ENCODE data around the gene ARPC5L. TPM values are rescaled to one million over a fixed set of nuclear protein-coding genes. Genes with fewer than 3 reads are reported as not detected.

Gene ARPC5L
- total and polyA plus RNA-seq, 2 experiments from 2014 or later, result 35.9 to 87.3 TPM

DNA sequence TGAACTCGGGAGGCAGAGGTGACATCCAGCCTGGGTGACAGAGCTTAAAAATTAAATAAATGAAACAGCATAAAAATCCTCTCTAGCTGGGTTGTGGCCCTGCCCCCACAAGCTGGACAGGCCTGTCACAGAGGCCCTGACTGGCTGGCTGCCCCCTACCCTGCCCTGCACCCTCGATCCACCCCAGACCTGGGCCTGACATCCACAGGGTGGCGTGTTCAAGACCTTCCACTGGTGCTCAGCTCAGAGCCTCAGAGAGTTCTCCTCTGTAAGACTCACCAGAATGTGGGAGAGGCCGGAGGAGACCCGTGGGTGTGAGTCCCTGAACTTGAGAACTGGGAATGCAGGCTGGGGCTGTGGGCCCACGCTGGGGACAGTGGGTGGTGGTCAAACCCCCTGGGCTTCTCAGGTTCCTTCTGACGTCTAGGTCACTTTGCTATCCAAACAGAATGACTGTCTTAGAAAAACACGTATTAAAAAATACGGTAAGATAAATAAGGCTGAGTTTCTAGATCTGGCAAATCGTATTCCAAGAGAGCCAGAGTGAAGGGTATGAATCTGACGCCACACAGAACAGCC, 18.4 kb upstream of the ARPC5L start (continued):
- TF ChIP-seq, protein P1, sequence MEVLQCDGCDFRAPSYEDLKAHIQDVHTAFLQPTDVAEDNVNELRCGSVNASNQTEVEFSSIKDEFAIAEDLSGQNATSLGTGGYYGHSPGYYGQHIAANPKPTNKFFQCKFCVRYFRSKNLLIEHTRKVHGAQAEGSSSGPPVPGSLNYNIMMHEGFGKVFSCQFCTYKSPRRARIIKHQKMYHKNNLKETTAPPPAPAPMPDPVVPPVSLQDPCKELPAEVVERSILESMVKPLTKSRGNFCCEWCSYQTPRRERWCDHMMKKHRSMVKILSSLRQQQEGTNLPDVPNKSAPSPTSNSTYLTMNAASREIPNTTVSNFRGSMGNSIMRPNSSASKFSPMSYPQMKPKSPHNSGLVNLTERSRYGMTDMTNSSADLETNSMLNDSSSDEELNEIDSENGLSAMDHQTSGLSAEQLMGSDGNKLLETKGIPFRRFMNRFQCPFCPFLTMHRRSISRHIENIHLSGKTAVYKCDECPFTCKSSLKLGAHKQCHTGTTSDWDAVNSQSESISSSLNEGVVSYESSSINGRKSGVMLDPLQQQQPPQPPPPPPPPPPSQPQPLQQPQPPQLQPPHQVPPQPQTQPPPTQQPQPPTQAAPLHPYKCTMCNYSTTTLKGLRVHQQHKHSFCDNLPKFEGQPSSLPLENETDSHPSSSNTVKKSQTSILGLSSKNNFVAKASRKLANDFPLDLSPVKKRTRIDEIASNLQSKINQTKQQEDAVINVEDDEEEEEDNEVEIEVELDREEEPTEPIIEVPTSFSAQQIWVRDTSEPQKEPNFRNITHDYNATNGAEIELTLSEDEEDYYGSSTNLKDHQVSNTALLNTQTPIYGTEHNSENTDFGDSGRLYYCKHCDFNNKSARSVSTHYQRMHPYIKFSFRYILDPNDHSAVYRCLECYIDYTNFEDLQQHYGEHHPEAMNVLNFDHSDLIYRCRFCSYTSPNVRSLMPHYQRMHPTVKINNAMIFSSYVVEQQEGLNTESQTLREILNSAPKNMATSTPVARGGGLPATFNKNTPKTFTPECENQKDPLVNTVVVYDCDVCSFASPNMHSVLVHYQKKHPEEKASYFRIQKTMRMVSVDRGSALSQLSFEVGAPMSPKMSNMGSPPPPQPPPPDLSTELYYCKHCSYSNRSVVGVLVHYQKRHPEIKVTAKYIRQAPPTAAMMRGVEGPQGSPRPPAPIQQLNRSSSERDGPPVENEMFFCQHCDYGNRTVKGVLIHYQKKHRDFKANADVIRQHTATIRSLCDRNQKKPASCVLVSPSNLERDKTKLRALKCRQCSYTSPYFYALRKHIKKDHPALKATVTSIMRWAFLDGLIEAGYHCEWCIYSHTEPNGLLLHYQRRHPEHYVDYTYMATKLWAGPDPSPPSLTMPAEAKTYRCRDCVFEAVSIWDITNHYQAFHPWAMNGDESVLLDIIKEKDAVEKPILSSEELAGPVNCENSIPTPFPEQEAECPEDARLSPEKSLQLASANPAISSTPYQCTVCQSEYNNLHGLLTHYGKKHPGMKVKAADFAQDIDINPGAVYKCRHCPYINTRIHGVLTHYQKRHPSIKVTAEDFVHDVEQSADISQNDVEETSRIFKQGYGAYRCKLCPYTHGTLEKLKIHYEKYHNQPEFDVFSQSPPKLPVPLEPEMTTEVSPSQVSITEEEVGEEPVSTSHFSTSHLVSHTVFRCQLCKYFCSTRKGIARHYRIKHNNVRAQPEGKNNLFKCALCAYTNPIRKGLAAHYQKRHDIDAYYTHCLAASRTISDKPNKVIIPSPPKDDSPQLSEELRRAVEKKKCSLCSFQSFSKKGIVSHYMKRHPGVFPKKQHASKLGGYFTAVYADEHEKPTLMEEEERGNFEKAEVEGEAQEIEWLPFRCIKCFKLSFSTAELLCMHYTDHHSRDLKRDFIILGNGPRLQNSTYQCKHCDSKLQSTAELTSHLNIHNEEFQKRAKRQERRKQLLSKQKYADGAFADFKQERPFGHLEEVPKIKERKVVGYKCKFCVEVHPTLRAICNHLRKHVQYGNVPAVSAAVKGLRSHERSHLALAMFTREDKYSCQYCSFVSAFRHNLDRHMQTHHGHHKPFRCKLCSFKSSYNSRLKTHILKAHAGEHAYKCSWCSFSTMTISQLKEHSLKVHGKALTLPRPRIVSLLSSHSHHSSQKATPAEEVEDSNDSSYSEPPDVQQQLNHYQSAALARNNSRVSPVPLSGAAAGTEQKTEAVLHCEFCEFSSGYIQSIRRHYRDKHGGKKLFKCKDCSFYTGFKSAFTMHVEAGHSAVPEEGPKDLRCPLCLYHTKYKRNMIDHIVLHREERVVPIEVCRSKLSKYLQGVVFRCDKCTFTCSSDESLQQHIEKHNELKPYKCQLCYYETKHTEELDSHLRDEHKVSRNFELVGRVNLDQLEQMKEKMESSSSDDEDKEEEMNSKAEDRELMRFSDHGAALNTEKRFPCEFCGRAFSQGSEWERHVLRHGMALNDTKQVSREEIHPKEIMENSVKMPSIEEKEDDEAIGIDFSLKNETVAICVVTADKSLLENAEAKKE (CRISPR knock-in tag; IDR thresholded peaks at IDR 0.05), result no peak
- TF ChIP-seq STAT1 (IDR thresholded peaks at IDR 0.05; ENCODE audit: unreplicated experiment), result no peak
- TF ChIP-seq EZH2 (IDR thresholded peaks at IDR 0.05; ENCODE audit: low read depth, unreplicated experiment), result no peak
- TF ChIP-seq POLR2AphosphoS5 (IDR thresholded peaks at IDR 0.05; ENCODE audit: low read depth), result no peak
- TF ChIP-seq, protein P2, sequence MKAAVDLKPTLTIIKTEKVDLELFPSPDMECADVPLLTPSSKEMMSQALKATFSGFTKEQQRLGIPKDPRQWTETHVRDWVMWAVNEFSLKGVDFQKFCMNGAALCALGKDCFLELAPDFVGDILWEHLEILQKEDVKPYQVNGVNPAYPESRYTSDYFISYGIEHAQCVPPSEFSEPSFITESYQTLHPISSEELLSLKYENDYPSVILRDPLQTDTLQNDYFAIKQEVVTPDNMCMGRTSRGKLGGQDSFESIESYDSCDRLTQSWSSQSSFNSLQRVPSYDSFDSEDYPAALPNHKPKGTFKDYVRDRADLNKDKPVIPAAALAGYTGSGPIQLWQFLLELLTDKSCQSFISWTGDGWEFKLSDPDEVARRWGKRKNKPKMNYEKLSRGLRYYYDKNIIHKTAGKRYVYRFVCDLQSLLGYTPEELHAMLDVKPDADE (IDR thresholded peaks at IDR 0.05), result no peak
- TF ChIP-seq JUNB (IDR thresholded peaks at IDR 0.05; ENCODE audit: unreplicated experiment), result no peak
- no peak for TF ChIP-seq ZNF331 (CRISPR knock-in tag; IDR thresholded peaks at IDR 0.05; ENCODE audit: low read depth)

DNA sequence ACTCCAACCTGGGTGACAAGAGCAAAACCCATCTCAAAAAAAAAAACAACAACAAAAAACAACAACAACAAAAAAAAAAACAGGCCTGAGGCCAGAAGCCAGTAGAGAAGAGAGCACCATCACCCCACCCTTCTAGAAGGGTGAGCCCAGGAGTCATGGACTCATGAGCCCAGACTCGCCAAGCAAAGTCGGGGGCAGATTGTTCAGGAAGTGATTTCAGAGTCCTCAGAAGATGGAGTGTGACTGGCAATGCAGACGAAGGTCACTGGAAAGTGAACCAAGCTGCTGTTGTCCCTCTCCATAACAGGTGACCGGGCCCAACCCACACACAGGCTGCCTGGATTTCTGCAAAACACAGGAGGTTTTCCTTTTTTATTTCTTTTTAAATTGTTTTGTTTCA, 17.6 kb upstream of the ARPC5L start:
- no peak overlapping the region for H3K4me3 ChIP-seq
- TF ChIP-seq NANOG (IDR thresholded peaks at IDR 0.05; ENCODE audit: borderline replicate concordance) (no peak), CREB1 (CRISPR knock-in tag; IDR thresholded peaks at IDR 0.05; ENCODE audit: low read depth) (no peak), EZH2 (IDR thresholded peaks at IDR 0.05; ENCODE audit: low read depth, unreplicated experiment) (no peak), ZNF114 (CRISPR knock-in tag; IDR thresholded peaks at IDR 0.05) (no peak), STAT1 (IDR thresholded peaks at IDR 0.05; ENCODE audit: unreplicated experiment) (no peak)
- TF ChIP-seq, protein P3, sequence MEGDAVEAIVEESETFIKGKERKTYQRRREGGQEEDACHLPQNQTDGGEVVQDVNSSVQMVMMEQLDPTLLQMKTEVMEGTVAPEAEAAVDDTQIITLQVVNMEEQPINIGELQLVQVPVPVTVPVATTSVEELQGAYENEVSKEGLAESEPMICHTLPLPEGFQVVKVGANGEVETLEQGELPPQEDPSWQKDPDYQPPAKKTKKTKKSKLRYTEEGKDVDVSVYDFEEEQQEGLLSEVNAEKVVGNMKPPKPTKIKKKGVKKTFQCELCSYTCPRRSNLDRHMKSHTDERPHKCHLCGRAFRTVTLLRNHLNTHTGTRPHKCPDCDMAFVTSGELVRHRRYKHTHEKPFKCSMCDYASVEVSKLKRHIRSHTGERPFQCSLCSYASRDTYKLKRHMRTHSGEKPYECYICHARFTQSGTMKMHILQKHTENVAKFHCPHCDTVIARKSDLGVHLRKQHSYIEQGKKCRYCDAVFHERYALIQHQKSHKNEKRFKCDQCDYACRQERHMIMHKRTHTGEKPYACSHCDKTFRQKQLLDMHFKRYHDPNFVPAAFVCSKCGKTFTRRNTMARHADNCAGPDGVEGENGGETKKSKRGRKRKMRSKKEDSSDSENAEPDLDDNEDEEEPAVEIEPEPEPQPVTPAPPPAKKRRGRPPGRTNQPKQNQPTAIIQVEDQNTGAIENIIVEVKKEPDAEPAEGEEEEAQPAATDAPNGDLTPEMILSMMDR (conservative IDR thresholded peaks at IDR 0.05; ENCODE audit: low read depth in 2 of 2), result no peak

More for the DNA sequence above, 17.6 kb upstream of the ARPC5L start:
- H3F3A ChIP-seq (replicated peaks; ENCODE audit: low read depth), result peaks cover 5% of the 10 kb centered on the region; the same call in 1 of the 2 replicates
- Mint-ChIP-seq H3K4me3 (no peak overlapping the region), H3K4me1 (peaks cover 13% of the 10 kb centered on the region), H3K36me3 (ENCODE audit: low read depth) (no peaks in the 10 kb centered on the region), H3K9me3 (no peaks in the 10 kb centered on the region), H3K27me3 (ENCODE audit: insufficient read depth, low read depth, poor library complexity) (peaks cover 2% of the 10 kb centered on the region), H3K27ac (no peak overlapping the region)
- DNase-seq (ENCODE audit: low spot score) (no peak), ATAC-seq (no peak)
- H3K9me2 ChIP-seq (ENCODE audit: insufficient read depth), result no peaks in the 10 kb centered on the region
- no peaks in the 10 kb centered on the region for H3K79me2 ChIP-seq (replicated peaks; ENCODE audit: insufficient read depth)
- H2AFZ ChIP-seq, result no peak overlapping the region
- no peaks in the 10 kb centered on the region for H3K36me3 ChIP-seq (ENCODE audit: insufficient read depth)
- H3K4me2 ChIP-seq, result no peak overlapping the region
- no peaks in the 10 kb centered on the region for H3K4me1 ChIP-seq (ENCODE audit: insufficient read depth)
- H3K27ac ChIP-seq (ENCODE audit: low read depth), result no peak overlapping the region
- H3K27me3 ChIP-seq (ENCODE audit: insufficient read depth), result no peaks in the 10 kb centered on the region
- no peaks in the 10 kb centered on the region for H4K20me1 ChIP-seq (replicated peaks; ENCODE audit: insufficient read depth)

Data from GM23338 (cell line).